ENCODE data around the gene TCAIM. TPM values are rescaled to one million over a fixed set of nuclear protein-coding genes. Genes with fewer than 3 reads are reported as not detected.

Gene TCAIM
- total and polyA plus RNA-seq, 2 experiments from 2014 or later: 10.3 to 26.0 TPM

DNA sequence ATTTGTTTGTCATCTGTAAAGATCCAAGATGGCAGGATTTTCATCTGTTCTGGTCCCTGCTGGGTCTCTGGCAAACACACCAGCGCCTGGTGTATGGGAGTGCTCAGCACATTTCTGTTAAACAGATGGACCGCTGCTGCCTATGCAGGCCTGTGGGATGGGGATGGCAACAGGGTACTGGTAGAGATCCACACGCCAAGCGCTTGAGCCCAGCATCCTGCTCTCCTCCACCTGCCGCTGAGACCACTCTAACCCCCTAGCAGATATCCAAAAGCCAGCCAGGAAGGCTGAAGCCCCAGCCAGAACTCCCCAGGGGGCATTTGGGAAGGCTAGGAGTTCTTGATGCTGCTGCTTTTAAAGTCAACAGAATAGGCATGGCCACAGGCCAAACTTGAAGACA, 107.2 kb downstream of the TCAIM start:
- ATAC-seq: no peak
- Histone ChIP-seq H3K4me2 (no peak overlapping the region), H3K4me1 (ENCODE audit: insufficient read depth) (no peaks in the 10 kb centered on the region), H3K36me3 (ENCODE audit: insufficient read depth) (peaks cover 22% of the 10 kb centered on the region), H3K9me2 (ENCODE audit: insufficient read depth) (no peaks in the 10 kb centered on the region), H3K27me3 (ENCODE audit: insufficient read depth) (no peaks in the 10 kb centered on the region), H2AFZ (no peak overlapping the region), H3K27ac (ENCODE audit: low read depth) (no peak overlapping the region), H3K4me3 (no peak overlapping the region), H3F3A (replicated peaks; ENCODE audit: low read depth) (no peaks in the 10 kb centered on the region), H4K20me1 (replicated peaks; ENCODE audit: insufficient read depth) (no peaks in the 10 kb centered on the region), H3K79me2 (replicated peaks; ENCODE audit: insufficient read depth) (no peaks in the 10 kb centered on the region)
- Mint-ChIP-seq H3K4me1 (no peaks in the 10 kb centered on the region), H3K36me3 (ENCODE audit: low read depth) (peaks cover 63% of the 10 kb centered on the region), H3K27me3 (ENCODE audit: insufficient read depth, low read depth, poor library complexity) (peaks cover 5% of the 10 kb centered on the region), H3K9me3 (no peaks in the 10 kb centered on the region), H3K27ac (no peak overlapping the region), H3K4me3 (no peak overlapping the region)
- no peak for DNase-seq (ENCODE audit: low spot score)
- TF ChIP-seq STAT1 (IDR thresholded peaks at IDR 0.05; ENCODE audit: unreplicated experiment): no peak
- TF ChIP-seq POLR2AphosphoS5 (IDR thresholded peaks at IDR 0.05; ENCODE audit: low read depth): no peak
- TF ChIP-seq, protein P1, sequence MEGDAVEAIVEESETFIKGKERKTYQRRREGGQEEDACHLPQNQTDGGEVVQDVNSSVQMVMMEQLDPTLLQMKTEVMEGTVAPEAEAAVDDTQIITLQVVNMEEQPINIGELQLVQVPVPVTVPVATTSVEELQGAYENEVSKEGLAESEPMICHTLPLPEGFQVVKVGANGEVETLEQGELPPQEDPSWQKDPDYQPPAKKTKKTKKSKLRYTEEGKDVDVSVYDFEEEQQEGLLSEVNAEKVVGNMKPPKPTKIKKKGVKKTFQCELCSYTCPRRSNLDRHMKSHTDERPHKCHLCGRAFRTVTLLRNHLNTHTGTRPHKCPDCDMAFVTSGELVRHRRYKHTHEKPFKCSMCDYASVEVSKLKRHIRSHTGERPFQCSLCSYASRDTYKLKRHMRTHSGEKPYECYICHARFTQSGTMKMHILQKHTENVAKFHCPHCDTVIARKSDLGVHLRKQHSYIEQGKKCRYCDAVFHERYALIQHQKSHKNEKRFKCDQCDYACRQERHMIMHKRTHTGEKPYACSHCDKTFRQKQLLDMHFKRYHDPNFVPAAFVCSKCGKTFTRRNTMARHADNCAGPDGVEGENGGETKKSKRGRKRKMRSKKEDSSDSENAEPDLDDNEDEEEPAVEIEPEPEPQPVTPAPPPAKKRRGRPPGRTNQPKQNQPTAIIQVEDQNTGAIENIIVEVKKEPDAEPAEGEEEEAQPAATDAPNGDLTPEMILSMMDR (conservative IDR thresholded peaks at IDR 0.05; ENCODE audit: low read depth in 2 of 2): no peak
- no peak for TF ChIP-seq JUNB (IDR thresholded peaks at IDR 0.05; ENCODE audit: unreplicated experiment)
- TF ChIP-seq, protein P2, sequence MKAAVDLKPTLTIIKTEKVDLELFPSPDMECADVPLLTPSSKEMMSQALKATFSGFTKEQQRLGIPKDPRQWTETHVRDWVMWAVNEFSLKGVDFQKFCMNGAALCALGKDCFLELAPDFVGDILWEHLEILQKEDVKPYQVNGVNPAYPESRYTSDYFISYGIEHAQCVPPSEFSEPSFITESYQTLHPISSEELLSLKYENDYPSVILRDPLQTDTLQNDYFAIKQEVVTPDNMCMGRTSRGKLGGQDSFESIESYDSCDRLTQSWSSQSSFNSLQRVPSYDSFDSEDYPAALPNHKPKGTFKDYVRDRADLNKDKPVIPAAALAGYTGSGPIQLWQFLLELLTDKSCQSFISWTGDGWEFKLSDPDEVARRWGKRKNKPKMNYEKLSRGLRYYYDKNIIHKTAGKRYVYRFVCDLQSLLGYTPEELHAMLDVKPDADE (IDR thresholded peaks at IDR 0.05): no peak
- TF ChIP-seq, protein P3, sequence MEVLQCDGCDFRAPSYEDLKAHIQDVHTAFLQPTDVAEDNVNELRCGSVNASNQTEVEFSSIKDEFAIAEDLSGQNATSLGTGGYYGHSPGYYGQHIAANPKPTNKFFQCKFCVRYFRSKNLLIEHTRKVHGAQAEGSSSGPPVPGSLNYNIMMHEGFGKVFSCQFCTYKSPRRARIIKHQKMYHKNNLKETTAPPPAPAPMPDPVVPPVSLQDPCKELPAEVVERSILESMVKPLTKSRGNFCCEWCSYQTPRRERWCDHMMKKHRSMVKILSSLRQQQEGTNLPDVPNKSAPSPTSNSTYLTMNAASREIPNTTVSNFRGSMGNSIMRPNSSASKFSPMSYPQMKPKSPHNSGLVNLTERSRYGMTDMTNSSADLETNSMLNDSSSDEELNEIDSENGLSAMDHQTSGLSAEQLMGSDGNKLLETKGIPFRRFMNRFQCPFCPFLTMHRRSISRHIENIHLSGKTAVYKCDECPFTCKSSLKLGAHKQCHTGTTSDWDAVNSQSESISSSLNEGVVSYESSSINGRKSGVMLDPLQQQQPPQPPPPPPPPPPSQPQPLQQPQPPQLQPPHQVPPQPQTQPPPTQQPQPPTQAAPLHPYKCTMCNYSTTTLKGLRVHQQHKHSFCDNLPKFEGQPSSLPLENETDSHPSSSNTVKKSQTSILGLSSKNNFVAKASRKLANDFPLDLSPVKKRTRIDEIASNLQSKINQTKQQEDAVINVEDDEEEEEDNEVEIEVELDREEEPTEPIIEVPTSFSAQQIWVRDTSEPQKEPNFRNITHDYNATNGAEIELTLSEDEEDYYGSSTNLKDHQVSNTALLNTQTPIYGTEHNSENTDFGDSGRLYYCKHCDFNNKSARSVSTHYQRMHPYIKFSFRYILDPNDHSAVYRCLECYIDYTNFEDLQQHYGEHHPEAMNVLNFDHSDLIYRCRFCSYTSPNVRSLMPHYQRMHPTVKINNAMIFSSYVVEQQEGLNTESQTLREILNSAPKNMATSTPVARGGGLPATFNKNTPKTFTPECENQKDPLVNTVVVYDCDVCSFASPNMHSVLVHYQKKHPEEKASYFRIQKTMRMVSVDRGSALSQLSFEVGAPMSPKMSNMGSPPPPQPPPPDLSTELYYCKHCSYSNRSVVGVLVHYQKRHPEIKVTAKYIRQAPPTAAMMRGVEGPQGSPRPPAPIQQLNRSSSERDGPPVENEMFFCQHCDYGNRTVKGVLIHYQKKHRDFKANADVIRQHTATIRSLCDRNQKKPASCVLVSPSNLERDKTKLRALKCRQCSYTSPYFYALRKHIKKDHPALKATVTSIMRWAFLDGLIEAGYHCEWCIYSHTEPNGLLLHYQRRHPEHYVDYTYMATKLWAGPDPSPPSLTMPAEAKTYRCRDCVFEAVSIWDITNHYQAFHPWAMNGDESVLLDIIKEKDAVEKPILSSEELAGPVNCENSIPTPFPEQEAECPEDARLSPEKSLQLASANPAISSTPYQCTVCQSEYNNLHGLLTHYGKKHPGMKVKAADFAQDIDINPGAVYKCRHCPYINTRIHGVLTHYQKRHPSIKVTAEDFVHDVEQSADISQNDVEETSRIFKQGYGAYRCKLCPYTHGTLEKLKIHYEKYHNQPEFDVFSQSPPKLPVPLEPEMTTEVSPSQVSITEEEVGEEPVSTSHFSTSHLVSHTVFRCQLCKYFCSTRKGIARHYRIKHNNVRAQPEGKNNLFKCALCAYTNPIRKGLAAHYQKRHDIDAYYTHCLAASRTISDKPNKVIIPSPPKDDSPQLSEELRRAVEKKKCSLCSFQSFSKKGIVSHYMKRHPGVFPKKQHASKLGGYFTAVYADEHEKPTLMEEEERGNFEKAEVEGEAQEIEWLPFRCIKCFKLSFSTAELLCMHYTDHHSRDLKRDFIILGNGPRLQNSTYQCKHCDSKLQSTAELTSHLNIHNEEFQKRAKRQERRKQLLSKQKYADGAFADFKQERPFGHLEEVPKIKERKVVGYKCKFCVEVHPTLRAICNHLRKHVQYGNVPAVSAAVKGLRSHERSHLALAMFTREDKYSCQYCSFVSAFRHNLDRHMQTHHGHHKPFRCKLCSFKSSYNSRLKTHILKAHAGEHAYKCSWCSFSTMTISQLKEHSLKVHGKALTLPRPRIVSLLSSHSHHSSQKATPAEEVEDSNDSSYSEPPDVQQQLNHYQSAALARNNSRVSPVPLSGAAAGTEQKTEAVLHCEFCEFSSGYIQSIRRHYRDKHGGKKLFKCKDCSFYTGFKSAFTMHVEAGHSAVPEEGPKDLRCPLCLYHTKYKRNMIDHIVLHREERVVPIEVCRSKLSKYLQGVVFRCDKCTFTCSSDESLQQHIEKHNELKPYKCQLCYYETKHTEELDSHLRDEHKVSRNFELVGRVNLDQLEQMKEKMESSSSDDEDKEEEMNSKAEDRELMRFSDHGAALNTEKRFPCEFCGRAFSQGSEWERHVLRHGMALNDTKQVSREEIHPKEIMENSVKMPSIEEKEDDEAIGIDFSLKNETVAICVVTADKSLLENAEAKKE (CRISPR knock-in tag; IDR thresholded peaks at IDR 0.05): no peak
- TF ChIP-seq EZH2 (IDR thresholded peaks at IDR 0.05; ENCODE audit: low read depth, unreplicated experiment): no peak
- no peak for TF ChIP-seq ZNF114 (CRISPR knock-in tag; IDR thresholded peaks at IDR 0.05)
- TF ChIP-seq EZH2phosphoT487 (IDR thresholded peaks at IDR 0.05; ENCODE audit: unreplicated experiment): no peak
- TF ChIP-seq, protein P4, sequence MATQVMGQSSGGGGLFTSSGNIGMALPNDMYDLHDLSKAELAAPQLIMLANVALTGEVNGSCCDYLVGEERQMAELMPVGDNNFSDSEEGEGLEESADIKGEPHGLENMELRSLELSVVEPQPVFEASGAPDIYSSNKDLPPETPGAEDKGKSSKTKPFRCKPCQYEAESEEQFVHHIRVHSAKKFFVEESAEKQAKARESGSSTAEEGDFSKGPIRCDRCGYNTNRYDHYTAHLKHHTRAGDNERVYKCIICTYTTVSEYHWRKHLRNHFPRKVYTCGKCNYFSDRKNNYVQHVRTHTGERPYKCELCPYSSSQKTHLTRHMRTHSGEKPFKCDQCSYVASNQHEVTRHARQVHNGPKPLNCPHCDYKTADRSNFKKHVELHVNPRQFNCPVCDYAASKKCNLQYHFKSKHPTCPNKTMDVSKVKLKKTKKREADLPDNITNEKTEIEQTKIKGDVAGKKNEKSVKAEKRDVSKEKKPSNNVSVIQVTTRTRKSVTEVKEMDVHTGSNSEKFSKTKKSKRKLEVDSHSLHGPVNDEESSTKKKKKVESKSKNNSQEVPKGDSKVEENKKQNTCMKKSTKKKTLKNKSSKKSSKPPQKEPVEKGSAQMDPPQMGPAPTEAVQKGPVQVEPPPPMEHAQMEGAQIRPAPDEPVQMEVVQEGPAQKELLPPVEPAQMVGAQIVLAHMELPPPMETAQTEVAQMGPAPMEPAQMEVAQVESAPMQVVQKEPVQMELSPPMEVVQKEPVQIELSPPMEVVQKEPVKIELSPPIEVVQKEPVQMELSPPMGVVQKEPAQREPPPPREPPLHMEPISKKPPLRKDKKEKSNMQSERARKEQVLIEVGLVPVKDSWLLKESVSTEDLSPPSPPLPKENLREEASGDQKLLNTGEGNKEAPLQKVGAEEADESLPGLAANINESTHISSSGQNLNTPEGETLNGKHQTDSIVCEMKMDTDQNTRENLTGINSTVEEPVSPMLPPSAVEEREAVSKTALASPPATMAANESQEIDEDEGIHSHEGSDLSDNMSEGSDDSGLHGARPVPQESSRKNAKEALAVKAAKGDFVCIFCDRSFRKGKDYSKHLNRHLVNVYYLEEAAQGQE (IDR thresholded peaks at IDR 0.05; ENCODE audit: unreplicated experiment): no peak
- TF ChIP-seq ZNF331 (CRISPR knock-in tag; IDR thresholded peaks at IDR 0.05; ENCODE audit: low read depth): no peak
- no peak for TF ChIP-seq CREB1 (CRISPR knock-in tag; IDR thresholded peaks at IDR 0.05; ENCODE audit: low read depth)
- no peak for TF ChIP-seq NANOG (IDR thresholded peaks at IDR 0.05; ENCODE audit: borderline replicate concordance)

Measured in GM23338 (cell line).